DMS53 treated with DMSO at 0.1 percent for 48 hours (cell line): ENCODE data around the gene B3GNT2.

Source experiments
- DNase-seq: peaks from one replicate; lab custom pipeline; 2025; ENCODE audit not compliant: unreplicated experiment; lab: John Stamatoyannopoulos, UW

B3GNT2 gene

DNA sequence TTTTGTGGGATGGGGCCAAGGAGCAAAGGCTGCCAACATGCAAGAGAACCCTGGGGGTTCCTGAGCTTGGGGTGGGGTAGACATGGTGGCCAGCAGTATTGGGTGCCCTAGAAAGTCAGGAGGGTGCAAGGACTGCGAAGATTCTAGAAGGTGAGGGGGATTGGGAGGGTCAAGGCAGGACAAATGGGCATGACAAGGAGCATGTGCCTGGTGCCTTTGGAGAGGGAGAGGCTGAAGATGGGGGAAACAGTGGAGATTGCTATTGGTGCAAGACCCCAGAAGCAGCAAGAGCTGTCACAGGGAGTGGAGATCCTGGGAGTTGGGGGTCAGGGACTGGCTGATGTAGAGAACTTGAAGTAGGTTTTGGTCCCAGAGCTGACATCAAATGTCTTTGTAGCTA is 7.5 kb downstream of the B3GNT2 start:
- no peak for DNase-seq

DNA sequence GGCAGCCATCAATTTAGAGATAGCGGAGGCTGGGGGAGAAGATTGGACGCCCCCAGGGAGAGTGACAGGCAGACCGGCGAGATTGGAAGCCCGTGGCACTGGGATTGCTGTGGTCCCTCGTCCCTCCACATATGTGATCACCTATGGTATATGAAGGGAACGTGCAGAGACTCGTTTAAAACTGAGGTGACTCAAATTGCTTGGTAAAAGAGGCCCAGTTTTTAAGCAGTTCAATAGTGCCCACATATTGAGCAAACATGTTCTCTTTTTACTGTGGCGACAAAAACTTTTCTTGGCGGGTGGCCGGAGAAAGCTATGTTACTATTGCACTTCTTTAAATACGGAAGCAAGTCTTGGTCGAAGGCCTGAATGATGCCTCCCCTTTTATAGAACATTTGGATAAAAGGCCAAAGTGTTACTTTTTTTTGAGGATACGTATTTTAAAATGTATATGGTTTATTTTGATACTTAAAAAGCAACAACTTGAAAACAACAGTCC is 9.1 kb downstream of the B3GNT2 start:
- DNase-seq = no peak

DNA sequence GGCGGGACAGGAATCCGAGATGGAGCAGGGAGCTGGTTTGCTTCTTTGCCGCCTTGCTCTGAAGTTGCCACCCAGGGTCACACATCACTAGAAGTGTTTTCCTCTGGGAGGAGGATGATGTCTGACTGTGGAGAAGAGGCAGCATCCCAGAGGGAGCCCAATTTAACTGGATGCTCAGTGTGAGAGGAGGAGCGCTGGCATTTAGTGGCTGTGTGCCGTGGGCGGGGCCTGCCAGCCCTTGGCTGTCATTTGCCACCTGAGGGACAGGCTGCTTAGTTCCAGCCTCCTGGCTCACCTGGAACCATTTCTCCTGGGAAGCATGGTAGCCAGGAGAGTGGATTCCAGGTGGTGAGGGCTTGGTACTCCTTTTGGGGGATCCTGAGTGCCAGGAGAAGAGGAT is 9.6 kb downstream of the B3GNT2 start:
- no peak for DNase-seq

DNA sequence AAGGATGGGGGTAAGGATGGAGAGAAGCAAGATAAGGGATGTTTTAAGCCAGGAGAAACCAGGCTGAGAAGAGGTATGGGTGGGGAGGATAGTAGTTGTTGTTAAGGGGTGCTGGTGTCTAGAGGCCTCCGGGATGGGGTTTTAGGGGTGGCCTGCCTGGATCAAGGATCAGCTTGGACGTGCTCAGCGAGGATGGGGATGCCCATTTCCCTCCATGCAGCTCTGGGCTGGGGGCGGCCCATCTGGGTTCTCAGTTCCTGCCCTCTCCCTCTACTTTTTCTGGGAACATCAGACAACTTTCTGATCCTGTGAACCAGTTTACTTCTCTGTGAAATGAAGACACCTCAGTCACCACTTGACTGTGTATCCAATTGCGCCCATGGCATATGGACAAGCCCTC is 10.1 kb downstream of the B3GNT2 start:
- DNase-seq = no peak

DNA sequence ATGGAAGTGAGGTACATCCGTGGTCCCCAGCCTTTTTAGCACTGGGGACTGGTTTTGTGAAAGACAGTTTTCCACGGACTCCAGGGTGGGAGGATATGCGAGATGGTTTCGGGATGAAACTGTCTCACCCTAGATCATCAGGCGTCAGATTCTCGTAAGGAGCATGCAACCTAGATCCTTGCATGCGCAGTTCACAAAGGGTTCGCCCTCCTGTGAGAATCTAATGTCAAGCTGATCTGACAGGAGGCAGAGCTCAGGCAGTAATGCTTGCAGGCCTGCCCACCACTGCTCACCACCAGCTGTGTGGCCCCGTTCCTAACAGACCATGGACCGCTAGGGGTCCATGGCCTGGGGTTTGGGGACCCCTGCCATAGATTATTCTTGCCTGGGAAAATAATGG is 11.6 kb downstream of the B3GNT2 start:
- no peak for DNase-seq

DNA sequence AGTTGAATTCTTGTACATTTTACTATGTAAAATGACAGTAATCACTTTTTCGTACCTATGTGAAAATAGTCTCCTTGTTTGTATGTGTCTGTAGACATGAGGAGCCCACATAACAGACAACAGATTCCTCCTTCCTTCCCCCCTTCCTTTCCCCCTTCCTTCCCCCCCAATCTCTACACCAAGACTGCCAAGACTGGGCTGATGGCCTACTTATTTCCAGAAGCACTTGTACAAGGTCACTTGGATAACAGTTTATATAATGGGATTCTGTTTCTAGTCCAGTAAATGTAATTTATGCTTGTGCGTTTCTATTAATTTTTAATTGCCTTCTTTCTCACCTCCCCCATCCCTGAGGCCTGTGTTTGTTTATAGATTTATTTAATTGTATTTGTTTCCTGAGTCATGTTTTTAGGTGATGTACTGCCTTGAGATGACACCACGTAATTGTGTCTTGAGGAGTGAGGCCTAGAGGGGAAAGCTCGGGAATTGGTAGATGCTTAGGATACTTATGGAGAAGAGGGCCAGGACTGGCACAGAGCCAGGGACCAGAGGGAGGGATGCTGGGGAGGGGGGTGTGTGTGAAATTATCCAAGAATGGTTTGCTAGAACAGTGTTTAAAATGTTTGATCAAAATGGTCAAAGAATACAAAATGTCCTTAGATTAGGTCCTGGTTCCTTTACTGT is 12.3 kb downstream of the B3GNT2 start:
- DNase-seq = no peak

DNA sequence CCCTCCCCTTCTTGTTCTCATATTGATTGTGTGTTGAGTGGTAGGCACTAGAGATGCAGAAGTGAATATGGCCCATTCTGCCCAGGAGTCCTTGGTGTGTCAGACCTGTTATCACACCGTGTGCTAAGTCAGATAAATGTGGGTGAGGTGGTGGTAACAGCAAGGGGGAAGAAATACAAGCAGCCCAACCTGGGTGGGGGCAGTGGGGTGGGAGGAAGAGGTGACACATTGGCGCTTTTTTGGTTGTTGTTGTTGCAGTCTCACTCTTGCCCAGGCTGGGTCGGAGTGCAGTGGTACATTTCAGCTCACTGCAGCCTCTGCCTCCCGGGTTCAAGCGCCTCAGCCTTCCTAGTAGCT is 12.8 kb downstream of the B3GNT2 start:
- DNase-seq = no peak

DNA sequence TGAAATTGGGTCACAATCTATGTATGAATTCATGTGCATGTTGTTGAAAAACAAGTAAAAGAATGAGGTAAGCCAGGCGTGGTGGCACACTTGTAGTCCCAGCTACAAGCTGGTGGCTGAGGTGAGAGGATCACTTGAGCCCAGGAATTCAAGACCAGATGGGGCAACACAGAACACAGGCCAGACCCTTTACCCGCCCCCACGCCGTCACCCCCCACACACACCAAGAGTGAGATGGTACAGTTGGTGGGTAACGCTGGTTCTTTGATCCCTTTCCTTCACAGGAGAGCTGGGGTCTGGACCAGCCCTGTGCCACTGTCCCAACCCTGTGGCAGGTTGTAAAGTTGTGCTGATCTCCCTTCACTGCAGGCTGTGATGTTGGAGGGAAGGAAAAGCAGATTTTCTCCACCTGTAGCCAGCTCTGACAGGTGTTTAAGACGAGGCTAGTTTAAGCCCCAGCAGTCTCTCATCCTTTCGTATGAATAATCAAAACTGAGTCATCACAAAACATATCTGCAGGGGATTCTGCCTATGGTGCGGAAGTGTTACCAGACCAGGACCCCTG is 13.6 kb downstream of the B3GNT2 start:
- no peak for DNase-seq

DNA sequence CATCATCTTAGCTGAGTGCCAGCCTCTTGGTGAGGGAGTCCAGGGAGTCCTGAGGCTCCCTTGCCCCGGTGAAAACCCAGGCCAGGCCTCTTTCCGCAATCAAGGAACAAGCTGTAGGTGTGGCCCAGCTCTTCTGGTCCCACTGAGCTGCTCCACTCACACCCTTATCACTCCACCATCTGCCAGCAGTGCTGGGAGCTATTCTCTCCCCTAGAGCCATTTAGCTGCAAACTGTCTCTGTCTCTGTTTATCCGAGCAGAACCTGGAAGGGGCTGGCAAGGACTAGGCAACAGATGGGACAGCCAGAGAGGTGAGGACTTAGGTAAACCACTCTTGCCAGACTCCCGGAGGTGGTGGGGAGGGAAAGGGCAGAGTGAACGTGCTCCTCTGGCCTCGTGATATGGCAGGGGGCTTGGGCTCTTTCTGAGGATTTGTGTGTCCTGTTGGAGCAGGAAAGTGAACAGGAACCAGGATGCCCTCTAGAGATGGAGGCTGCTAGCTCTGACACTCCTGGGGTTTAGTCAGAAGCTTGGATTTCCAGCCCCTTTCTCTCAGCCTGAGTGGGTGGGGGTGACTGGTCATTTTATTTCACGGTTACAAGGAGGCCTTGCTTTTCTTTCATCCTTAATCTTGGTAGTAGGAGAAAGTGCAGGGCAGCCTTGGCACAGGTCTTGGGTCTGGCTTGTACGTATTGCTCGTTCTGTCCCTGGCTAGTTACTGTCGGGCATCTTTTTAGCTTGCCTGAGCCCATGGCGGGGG is 19.6 kb downstream of the B3GNT2 start:
- no peak for DNase-seq

DNA sequence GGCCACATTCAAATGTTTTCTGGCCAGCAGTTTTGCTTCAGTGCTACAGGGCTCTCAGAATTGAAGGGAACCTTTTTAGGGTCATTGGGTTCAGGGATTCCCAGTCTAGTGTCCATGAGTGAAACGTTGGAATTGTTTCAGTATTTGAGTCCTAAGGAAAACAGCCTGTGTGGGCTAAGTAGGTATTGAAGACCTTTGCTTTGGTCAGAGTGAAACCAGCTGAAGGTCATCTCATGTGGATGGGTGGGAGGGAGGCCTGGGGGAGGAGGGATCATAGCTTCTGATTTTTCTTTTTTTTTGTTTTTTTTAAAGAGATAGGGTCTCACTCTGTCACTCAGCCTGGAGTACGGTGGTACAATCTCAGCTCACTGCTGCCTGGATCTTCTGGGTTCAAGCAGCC is 20.2 kb downstream of the B3GNT2 start:
- no peak for DNase-seq

DNA sequence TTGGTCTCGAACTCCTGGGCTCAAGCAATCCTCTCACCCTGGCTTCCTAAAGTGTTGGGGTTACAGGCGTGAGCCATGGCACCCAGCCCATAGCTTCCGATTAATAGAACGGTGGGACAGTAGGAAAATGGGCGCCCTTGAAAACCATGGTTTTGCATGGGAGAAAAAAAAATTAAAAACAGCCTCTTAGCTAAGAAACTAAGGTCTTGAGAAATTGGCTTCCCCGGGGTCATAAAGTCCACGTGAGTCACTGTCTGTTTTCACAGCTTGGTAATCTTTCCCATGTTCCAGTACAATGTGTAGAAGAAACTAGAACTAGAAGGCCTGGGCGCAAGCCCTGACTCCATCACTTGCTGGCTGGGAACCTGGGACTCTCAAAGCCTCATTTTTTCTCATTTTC is 20.7 kb downstream of the B3GNT2 start:
- no peak for DNase-seq

DNA sequence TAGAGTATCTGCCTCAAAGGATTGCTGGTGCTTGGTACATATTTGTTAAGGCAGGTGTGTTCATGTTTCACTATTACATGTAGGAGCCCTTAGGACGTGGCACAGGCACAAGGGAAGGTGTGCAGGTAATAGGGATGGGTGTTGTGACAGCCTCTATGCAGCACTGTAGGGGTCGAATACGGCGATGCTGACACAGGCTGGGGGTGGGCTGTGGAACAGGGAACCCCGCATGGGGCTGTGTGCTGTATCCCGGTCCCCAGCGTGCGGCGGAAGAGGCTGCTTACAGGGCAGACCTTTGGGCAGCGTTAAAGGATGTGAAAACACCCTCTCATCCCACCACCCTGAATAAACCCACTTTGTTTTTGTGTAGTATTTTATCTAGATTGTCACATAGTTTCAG is 21.5 kb downstream of the B3GNT2 start:
- no peak for DNase-seq

DNA sequence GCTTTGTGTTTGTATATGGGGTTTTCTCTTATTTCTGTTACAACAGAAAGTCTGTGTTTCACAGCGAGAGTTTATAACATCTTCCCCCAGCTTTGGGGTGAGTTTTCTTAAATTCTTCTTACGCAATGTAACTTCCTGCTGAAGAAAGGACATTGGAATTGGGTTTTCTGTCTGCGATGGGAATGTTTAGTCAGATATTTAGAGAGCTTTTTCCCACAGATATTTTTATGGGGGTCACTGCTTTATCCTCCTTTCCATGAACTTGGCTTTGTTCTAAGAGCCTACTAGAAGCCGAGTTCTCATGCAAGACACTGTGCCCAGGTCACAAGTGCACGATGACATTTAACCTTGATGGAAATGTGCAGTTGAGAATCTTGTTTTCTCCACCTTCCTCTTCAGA is 22.1 kb downstream of the B3GNT2 start:
- DNase-seq = no peak

DNA sequence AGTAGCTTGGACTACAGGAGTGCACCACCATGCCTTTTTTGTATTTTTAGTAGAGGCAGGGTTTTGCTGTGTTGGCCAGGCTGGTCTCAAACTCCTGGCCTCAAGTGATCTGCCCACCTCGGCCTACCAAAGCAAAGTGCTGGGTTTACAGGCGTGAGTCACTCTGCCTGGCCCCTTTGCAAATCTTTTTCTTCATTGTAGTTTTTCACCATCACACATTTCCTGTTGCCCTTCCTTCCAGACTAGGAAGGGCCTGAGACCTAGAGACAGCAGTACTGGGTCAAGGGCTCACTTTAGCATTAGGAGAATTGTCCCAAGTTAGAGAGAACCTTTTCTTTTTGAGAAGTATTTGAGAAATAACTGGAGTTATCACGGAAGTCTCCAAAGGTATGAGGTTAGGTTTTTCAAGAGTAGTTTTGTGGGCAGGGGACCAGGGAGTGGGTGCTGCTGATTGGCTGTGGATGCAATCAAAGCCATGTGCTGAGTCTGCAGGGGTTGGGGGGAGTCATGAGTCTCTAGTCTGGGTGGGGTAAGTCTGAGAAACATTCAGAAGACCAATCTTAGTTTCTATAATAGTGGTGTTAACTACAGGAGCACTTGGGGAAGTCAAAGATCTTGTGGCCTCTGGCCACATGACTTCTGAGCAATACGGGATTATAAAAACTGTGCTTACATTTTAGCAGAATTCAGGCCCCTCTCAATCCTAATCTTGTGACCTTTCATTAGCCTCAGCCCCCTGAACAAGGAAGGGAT is 23.7 kb downstream of the B3GNT2 start:
- DNase-seq = no peak

DNA sequence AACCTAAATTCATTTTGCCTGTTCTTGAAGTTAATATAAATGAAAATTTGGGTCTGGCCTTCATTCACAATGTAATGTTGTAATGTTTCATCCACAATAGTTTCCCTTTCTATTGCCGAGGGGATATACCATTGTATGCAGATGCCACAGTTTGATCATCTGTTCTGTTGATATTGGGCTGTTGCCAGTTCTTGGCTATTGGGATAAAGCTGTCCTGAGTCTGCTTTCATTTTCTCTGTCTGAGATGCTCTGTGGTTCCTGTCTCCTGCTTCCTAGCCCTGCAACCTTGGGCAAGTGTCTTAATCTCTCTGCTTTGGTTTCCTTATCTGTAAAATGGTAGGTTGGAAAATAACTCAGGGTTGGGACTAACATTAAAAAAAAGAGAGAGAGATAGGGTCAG is 25.2 kb downstream of the B3GNT2 start:
- DNase-seq = peak; percentile 23

DNA sequence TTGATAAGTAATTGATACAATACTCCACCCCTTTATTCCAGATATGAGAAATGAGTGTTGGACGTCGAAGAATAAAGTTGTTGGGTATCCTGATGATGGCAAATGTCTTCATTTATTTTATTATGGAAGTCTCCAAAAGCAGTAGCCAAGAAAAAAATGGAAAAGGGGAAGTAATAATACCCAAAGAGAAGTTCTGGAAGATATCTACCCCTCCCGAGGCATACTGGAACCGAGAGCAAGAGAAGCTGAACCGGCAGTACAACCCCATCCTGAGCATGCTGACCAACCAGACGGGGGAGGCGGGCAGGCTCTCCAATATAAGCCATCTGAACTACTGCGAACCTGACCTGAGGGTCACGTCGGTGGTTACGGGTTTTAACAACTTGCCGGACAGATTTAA is 26.3 kb downstream of the B3GNT2 start:
- no peak for DNase-seq

DNA sequence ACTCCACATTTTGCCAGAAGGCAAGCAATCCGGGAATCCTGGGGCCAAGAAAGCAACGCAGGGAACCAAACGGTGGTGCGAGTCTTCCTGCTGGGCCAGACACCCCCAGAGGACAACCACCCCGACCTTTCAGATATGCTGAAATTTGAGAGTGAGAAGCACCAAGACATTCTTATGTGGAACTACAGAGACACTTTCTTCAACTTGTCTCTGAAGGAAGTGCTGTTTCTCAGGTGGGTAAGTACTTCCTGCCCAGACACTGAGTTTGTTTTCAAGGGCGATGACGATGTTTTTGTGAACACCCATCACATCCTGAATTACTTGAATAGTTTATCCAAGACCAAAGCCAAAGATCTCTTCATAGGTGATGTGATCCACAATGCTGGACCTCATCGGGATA is 26.8 kb downstream of the B3GNT2 start:
- no peak for DNase-seq

DNA sequence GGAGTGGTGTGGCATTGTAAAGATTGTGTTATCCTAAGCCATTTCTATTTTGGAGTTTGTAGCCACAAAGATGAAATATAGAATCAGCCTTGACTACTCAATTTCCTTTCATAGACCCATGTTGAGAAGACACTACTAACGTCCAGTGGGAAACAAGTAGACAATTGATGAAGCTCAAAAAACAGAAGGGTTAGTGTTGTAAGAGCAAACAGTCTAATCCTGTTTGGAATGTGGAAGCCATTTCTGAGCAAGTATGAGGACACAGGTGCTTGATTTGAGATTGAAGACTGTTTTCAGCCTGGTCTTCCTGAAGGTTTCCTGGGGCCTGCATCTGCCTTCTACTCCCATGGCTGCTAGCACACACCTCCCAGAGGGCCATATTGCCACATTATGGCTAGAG is 29.1 kb downstream of the B3GNT2 start:
- DNase-seq = no peak

DNA sequence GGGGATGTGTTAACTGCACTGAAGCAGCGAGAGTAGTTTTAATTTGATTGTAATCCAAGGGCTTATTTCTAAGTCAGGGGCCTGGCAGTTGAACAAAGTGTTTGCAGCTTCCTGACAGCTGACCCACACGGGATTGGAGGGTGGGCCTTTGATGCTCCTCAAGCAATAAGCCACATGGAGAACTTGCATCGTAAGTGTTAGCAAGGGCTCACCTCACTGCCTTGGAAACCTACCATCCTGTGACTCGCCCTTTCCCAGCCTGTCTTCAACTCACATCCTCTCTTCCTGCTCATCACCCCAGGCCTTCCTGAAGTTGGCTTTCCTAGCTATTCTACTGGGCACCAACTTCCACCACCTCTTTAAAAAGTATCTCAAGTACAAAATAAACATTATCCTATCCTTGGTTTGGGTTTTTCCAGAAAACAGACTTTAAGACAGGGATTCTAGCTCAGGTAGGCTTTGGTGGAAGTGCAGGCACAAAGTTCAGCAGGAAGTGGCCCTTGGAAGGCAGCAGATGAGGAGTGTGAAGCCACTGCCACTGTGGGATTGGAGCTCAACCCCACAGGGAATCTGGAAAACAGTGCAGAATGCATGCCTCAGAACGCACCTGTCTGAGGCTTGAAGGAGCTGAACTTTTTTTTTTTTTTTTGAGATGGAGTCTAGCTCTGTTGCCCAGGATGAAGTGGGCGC is 31.6 kb downstream of the B3GNT2 start:
- DNase-seq = no peak

DNA sequence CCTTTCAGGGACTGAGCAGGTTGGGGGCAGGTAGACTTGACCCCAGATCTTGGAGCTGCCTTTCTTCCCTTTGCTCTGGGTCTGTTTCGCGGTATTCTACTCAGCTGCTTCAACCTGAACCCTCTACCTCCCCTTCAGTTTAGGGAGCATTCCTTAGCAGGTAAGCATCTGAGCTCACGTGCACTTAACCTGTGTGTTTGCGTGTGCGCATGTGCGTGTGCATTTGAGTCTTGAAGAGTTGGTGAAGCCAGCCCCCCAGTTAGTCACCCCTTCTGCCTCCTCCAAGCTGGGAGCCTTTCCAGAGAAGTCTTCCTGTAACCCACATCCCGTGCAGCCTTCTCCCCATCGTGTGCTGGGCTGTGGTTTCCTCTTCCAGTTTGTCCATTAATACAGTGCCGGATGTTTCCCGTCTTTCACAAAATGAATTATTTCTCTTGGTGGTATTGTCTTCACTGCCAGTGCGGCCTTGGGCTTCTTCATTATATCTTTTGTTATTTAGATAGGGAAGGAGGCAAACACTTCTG is 33.2 kb downstream of the B3GNT2 start:
- DNase-seq = no peak

DNA sequence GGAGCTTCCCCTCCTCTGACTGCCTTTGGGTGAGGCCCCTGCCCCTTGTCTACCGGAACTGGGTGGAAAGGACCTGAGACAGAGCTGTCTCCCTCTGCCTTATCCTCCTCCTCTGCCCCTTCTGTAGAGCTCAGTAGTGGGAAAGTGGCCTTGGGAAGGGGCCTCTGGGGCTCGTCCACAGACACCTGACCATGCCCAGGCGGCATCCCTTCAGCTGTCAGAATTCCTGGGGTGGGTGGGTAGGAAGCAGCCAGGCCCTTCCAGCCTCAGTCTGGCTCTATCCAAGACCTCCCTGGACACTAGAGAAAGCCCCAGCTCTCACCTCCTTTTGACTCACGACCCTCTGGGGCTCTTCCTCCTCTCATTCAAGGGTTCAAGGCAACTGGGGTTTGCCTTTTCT is 35.6 kb downstream of the B3GNT2 start:
- DNase-seq = no peak
